Measurements from ENCODE around the gene TDRD5. TPM values are rescaled to one million over a fixed set of nuclear protein-coding genes. Genes with fewer than 3 reads are reported as not detected.
"Not testable (repeated sequence)": the region's sequence is repeated elsewhere in the genome, so short reads cannot be mapped to it uniquely, and the experiment has no call there.

Gene TDRD5
- total and polyA plus RNA-seq, 2 donors from 2014 or later, result 0.47 to 1.5 TPM

- no peak for TF ChIP-seq CTCF (IDR thresholded peaks at IDR 0.05; ENCODE audit: borderline replicate concordance, extremely low read depth, insufficient read depth)
- Histone ChIP-seq H3K27ac (ENCODE audit: low read depth in 2 of 2, low read length in 2 of 2) (no peak overlapping the region), H3K36me3 (ENCODE audit: control insufficient read depth in 2 of 3, insufficient read depth in 3 of 3, low read length in 3 of 3) (no peaks in the 10 kb centered on the region), H3K9ac (ENCODE audit: low read length in 3 of 3) (no peak overlapping the region), H3K9me3 (ENCODE audit: control insufficient read depth in 2 of 3, insufficient read depth in 1 of 3, low read length in 3 of 3) (no peaks in the 10 kb centered on the region), H3K27me3 (ENCODE audit: control insufficient read depth, insufficient read depth, low read length) (no peaks in the 10 kb centered on the region), H3K4me1 (ENCODE audit: control insufficient read depth in 2 of 3, insufficient read depth in 2 of 3, low read depth in 1 of 3, low read length in 3 of 3) (no peaks in the 10 kb centered on the region), H3K4me3 (ENCODE audit: low read length in 3 of 3) (no peak overlapping the region)
- no peak for FAIRE-seq
- intact Hi-C loops (cut with DNase I), result no loop called here
- DNase-seq, result no peak
Observed at GRCh38 chr1:179637211-179637860, 45.7 kb downstream of the TDRD5 start.

GRCh38 chr1:179661018-179661417 lies 69.4 kb downstream of the TDRD5 start:
- no peaks in the 10 kb centered on the region for H3K36me3 ChIP-seq (ENCODE audit: control insufficient read depth in 2 of 3, insufficient read depth in 3 of 3, low read length in 3 of 3)
- H3K4me1 ChIP-seq (ENCODE audit: control insufficient read depth in 2 of 3, insufficient read depth in 2 of 3, low read depth in 1 of 3, low read length in 3 of 3), result no peaks in the 10 kb centered on the region
- H3K27me3 ChIP-seq (ENCODE audit: control insufficient read depth, insufficient read depth, low read length), result no peaks in the 10 kb centered on the region
- intact Hi-C loops (cut with DNase I), result no loop called here
- no peak overlapping the region for H3K27ac ChIP-seq (ENCODE audit: low read depth in 2 of 2, low read length in 2 of 2)
- DNase-seq (no peak), FAIRE-seq (no peak)
- peaks cover 0 to 2% (median 0%) of the 10 kb centered on the region in 3 donors for H3K9me3 ChIP-seq (ENCODE audit: control insufficient read depth in 2 of 3, insufficient read depth in 1 of 3, low read length in 3 of 3)
- H3K9ac ChIP-seq (ENCODE audit: low read length in 3 of 3), result no peak overlapping the region
- TF ChIP-seq CTCF (IDR thresholded peaks at IDR 0.05; ENCODE audit: borderline replicate concordance, extremely low read depth, insufficient read depth), result no peak
- no peak overlapping the region for H3K4me3 ChIP-seq (ENCODE audit: low read length in 3 of 3)

GRCh38 chr1:179663810-179664209 lies 72.2 kb downstream of the TDRD5 start:
- FAIRE-seq (no peak), DNase-seq (no peak)
- TF ChIP-seq CTCF (IDR thresholded peaks at IDR 0.05; ENCODE audit: borderline replicate concordance, extremely low read depth, insufficient read depth), result no peak
- no peak overlapping the region for H3K27ac ChIP-seq (ENCODE audit: low read depth in 2 of 2, low read length in 2 of 2)
- peaks cover 0 to 2% (median 0%) of the 10 kb centered on the region in 3 donors for H3K9me3 ChIP-seq (ENCODE audit: control insufficient read depth in 2 of 3, insufficient read depth in 1 of 3, low read length in 3 of 3)
- no peak overlapping the region for H3K4me3 ChIP-seq (ENCODE audit: low read length in 3 of 3)
- H3K27me3 ChIP-seq (ENCODE audit: control insufficient read depth, insufficient read depth, low read length), result no peaks in the 10 kb centered on the region
- H3K9ac ChIP-seq (ENCODE audit: low read length in 3 of 3), result no peak overlapping the region
- intact Hi-C loops (cut with DNase I), result no loop called here
- H3K4me1 ChIP-seq (ENCODE audit: control insufficient read depth in 2 of 3, insufficient read depth in 2 of 3, low read depth in 1 of 3, low read length in 3 of 3), result no peaks in the 10 kb centered on the region
- no peaks in the 10 kb centered on the region for H3K36me3 ChIP-seq (ENCODE audit: control insufficient read depth in 2 of 3, insufficient read depth in 3 of 3, low read length in 3 of 3)

- intact Hi-C loops (cut with DNase I), result no loop called here
- Histone ChIP-seq H3K4me3 (ENCODE audit: low read length in 3 of 3) (no peak overlapping the region), H3K27ac (ENCODE audit: low read depth in 2 of 2, low read length in 2 of 2) (no peak overlapping the region), H3K4me1 (ENCODE audit: control insufficient read depth in 2 of 3, insufficient read depth in 2 of 3, low read depth in 1 of 3, low read length in 3 of 3) (no peaks in the 10 kb centered on the region), H3K27me3 (ENCODE audit: control insufficient read depth, insufficient read depth, low read length) (no peaks in the 10 kb centered on the region), H3K9me3 (ENCODE audit: control insufficient read depth in 2 of 3, insufficient read depth in 1 of 3, low read length in 3 of 3) (no peaks in the 10 kb centered on the region), H3K9ac (ENCODE audit: low read length in 3 of 3) (no peak overlapping the region), H3K36me3 (ENCODE audit: control insufficient read depth in 2 of 3, insufficient read depth in 3 of 3, low read length in 3 of 3) (no peaks in the 10 kb centered on the region)
- no peak for TF ChIP-seq CTCF (IDR thresholded peaks at IDR 0.05; ENCODE audit: borderline replicate concordance, extremely low read depth, insufficient read depth)
- DNase-seq, result no peak
- FAIRE-seq, result no peak
Observed at GRCh38 chr1:179677882-179678281, 86.2 kb downstream of the TDRD5 start.

- H3K36me3 ChIP-seq (ENCODE audit: control insufficient read depth in 2 of 3, insufficient read depth in 3 of 3, low read length in 3 of 3); intact Hi-C loops (cut with DNase I); FAIRE-seq: not testable (repeated sequence)
Observed at GRCh38 chr1:179694530-179694929, 102.9 kb downstream of the TDRD5 start.

More at GRCh38 chr1:179694530-179694929, 102.9 kb downstream of the TDRD5 start:
- not testable (repeated sequence) for H3K9ac ChIP-seq (ENCODE audit: low read length in 3 of 3); H3K27ac ChIP-seq (ENCODE audit: low read depth in 2 of 2, low read length in 2 of 2); DNase-seq; H3K27me3 ChIP-seq (ENCODE audit: control insufficient read depth, insufficient read depth, low read length); H3K4me3 ChIP-seq (ENCODE audit: low read length in 3 of 3); H3K4me1 ChIP-seq (ENCODE audit: control insufficient read depth in 2 of 3, insufficient read depth in 2 of 3, low read depth in 1 of 3, low read length in 3 of 3); H3K9me3 ChIP-seq (ENCODE audit: control insufficient read depth in 2 of 3, insufficient read depth in 1 of 3, low read length in 3 of 3)
